H9 (cell line): ENCODE measurements around the gene PIP4K2A. TPM values are rescaled to one million over a fixed set of nuclear protein-coding genes. Genes with fewer than 3 reads are reported as not detected.

Experiments used
- DNase-seq: peaks from one replicate; pipeline ENCODE4 v3.0.0-alpha.2; 2017
- H2AFZ ChIP-seq: one replicate; pipeline ENCODE4 v1.6.1; 2013; ENCODE audit warnings: mild to moderate bottlenecking, low read length, control low read depth, moderate library complexity
- H2AK5ac ChIP-seq: 2 replicates; pipeline ENCODE4 v1.6.1; 2013; ENCODE audit warnings: low read length, control low read depth, mixed read lengths; ENCODE audit not compliant: insufficient read length
- H2BK120ac ChIP-seq: one replicate; pipeline ENCODE4 v1.6.1; 2013; ENCODE audit warnings: low read depth, mild to moderate bottlenecking, low read length, control low read depth, inconsistent platforms; ENCODE audit not compliant: poor library complexity, severe bottlenecking
- H2BK12ac ChIP-seq: 2 replicates; pipeline ENCODE4 v1.6.1; 2013; ENCODE audit warnings: low read length, control low read depth, mixed read lengths, low read depth; ENCODE audit not compliant: insufficient read length
- H2BK15ac ChIP-seq: 2 replicates; pipeline ENCODE4 v1.6.1; 2013; ENCODE audit warnings: low read depth, low read length, control low read depth
- H2BK20ac ChIP-seq: one replicate; pipeline ENCODE4 v1.6.1; 2013; ENCODE audit warnings: low read depth, mild to moderate bottlenecking, low read length, control low read depth, inconsistent platforms; ENCODE audit not compliant: poor library complexity, severe bottlenecking
- H2BK5ac ChIP-seq: 2 replicates; pipeline ENCODE4 v1.6.1; 2013; ENCODE audit warnings: low read length, control low read depth, mixed read lengths; ENCODE audit not compliant: insufficient read length
- H3K14ac ChIP-seq: 2 replicates; pipeline ENCODE4 v1.6.1; 2013; ENCODE audit warnings: low read length, control low read depth; ENCODE audit not compliant: insufficient read depth
- H3K18ac ChIP-seq: 2 replicates; pipeline ENCODE4 v1.6.1; 2013; ENCODE audit warnings: low read depth, mild to moderate bottlenecking, mixed read lengths, low read length, control low read depth; ENCODE audit not compliant: insufficient read length
- H3K23ac ChIP-seq: 2 replicates; pipeline ENCODE4 v1.6.1; 2013; ENCODE audit warnings: low read length, control low read depth, mixed read lengths, low read depth; ENCODE audit not compliant: insufficient read length
- H3K23me2 ChIP-seq: 2 replicates; pipeline ENCODE4 v1.6.1; 2013; ENCODE audit warnings: low read depth, mild to moderate bottlenecking, mixed read lengths, low read length, control low read depth; ENCODE audit not compliant: insufficient read length, poor library complexity, severe bottlenecking
- H3K27ac ChIP-seq: 2 replicates; pipeline ENCODE4 v1.5.1; 2013; ENCODE audit warnings: low read length, control low read depth, mixed read lengths, low read depth; ENCODE audit not compliant: insufficient read length
- H3K27me3 ChIP-seq: 2 replicates; pipeline ENCODE4 v1.6.1; 2013; ENCODE audit warnings: low read length, control low read depth, inconsistent platforms; ENCODE audit not compliant: insufficient read depth
- H3K4ac ChIP-seq: 2 replicates; pipeline ENCODE4 v1.6.1; 2013; ENCODE audit warnings: low read depth, mild to moderate bottlenecking, control low read depth, inconsistent platforms, low read length, moderate library complexity
- H3K4me1 ChIP-seq: 2 replicates; pipeline ENCODE4 v1.6.1; 2013; ENCODE audit warnings: low read length, control low read depth, inconsistent platforms; ENCODE audit not compliant: insufficient read depth
- H3K4me2 ChIP-seq: 2 replicates; pipeline ENCODE4 v1.6.1; 2013; ENCODE audit warnings: low read length, control low read depth, mixed read lengths; ENCODE audit not compliant: insufficient read length, insufficient read depth
- H3K56ac ChIP-seq: 2 replicates; pipeline ENCODE4 v1.6.1; 2013; ENCODE audit warnings: low read depth, mild to moderate bottlenecking, mixed read lengths, low read length, control low read depth; ENCODE audit not compliant: insufficient read length
- H3K79me1 ChIP-seq: 2 replicates; pipeline ENCODE4 v1.6.1; 2013; ENCODE audit warnings: low read depth, mild to moderate bottlenecking, moderate library complexity, low read length, control low read depth, inconsistent platforms; ENCODE audit not compliant: insufficient read depth, poor library complexity, severe bottlenecking
- H3K79me2 ChIP-seq: 2 replicates; pipeline ENCODE4 v1.6.1; 2013; ENCODE audit warnings: low read length, control low read depth, inconsistent platforms; ENCODE audit not compliant: insufficient read depth
- H3K9ac ChIP-seq: 2 replicates; pipeline ENCODE4 v1.6.1; 2013; ENCODE audit warnings: low read length, control low read depth, mixed read lengths; ENCODE audit not compliant: insufficient read length; ENCODE audit errors: extremely low read depth
- H3K9me3 ChIP-seq: one replicate; pipeline ENCODE4 v1.6.1; 2013; ENCODE audit warnings: low read depth, low read length, inconsistent platforms; ENCODE audit not compliant: control insufficient read depth
- H3T11ph ChIP-seq: one replicate; pipeline ENCODE4 v1.6.1; 2013; ENCODE audit warnings: mild to moderate bottlenecking, low read length, control low read depth, inconsistent platforms
- H4K20me1 ChIP-seq: one replicate; pipeline ENCODE4 v1.6.1; 2013; ENCODE audit not compliant: control insufficient read depth, insufficient read length, insufficient read depth
- H4K5ac ChIP-seq: 2 replicates; pipeline ENCODE4 v1.6.1; 2013; ENCODE audit warnings: low read depth, mild to moderate bottlenecking, mixed read lengths, low read length, control low read depth; ENCODE audit not compliant: insufficient read length
- H4K8ac ChIP-seq: replicated peaks from 2 replicates; pipeline ENCODE4 v1.6.1; 2013; ENCODE audit warnings: low read length, control low read depth, mixed read lengths, low read depth; ENCODE audit not compliant: insufficient read length
- H4K91ac ChIP-seq: 2 replicates; pipeline ENCODE4 v1.6.1; 2013; ENCODE audit warnings: low read depth, mild to moderate bottlenecking, moderate library complexity, mixed read lengths, low read length, control low read depth; ENCODE audit not compliant: insufficient read length
- H3K27ac Mint-ChIP-seq, 3 experiments: 2 replicates in 2 of 3; 3 replicates in 1 of 3; pipeline ENCODE4 v1.8.0; 2020 to 2021; ENCODE audit warnings: mixed read lengths in 3 of 3, mild to moderate bottlenecking in 1 of 3, moderate library complexity in 1 of 3
- H3K27me3 Mint-ChIP-seq: 2 replicates; pipeline ENCODE4 v1.8.0; 2021; ENCODE audit warnings: low read depth, mild to moderate bottlenecking, moderate library complexity, mixed read lengths
- H3K36me3 Mint-ChIP-seq, 3 experiments: 2 replicates in 2 of 3; 3 replicates in 1 of 3; pipeline ENCODE4 v1.8.0; 2020 to 2021; ENCODE audit warnings: low read depth in 3 of 3, mixed read lengths in 3 of 3; ENCODE audit not compliant: insufficient read depth in 1 of 3
- H3K4me1 Mint-ChIP-seq, 2 experiments: 2 replicates each; pipeline ENCODE4 v1.8.0; 2020; ENCODE audit warnings: mixed read lengths in 2 of 2
- H3K4me3 Mint-ChIP-seq, 2 experiments: 2 replicates in 1 of 2; 3 replicates in 1 of 2; pipeline ENCODE4 v1.8.0; 2020 to 2021; ENCODE audit warnings: mild to moderate bottlenecking in 2 of 2, mixed read lengths in 2 of 2, moderate library complexity in 1 of 2
- H3K9me3 Mint-ChIP-seq, 2 experiments: 2 replicates in 1 of 2; 3 replicates in 1 of 2; pipeline ENCODE4 v1.8.0; 2020; ENCODE audit warnings: mild to moderate bottlenecking in 2 of 2, mixed read lengths in 2 of 2, moderate library complexity in 1 of 2
- CTCF ChIP-seq: fragments of 200-600 bp; sonication (generic); conservative IDR thresholded peaks from 3 replicates; pipeline ENCODE4 v1.8.0; 2021; ENCODE audit warnings: antibody characterized with exemption, mild to moderate bottlenecking
- WGBS: extraction: QIAGEN DNeasy Blood & Tissue Kit; methylation state at CpG from one replicate; pipeline ENCODE4 v1.1.7; 2013; ENCODE audit warnings: missing lambda C conversion rate, low lambda C conversion rate, mixed read lengths; ENCODE audit not compliant: insufficient read length; ENCODE audit errors: extremely low coverage; 5-methylcytosine and 5-hydroxymethylcytosine counted together
- total RNA-seq: library from RNA; stranded (reverse); gene quantifications from 2 replicates; pipeline ENCODE4 v1.2.1, GENCODE V29; 2021

The PIP4K2A gene
- total RNA-seq, 1 experiment from 2014 or later, result 33.6 TPM

GRCh38 chr10:22646388-22646853, 68.0 kb downstream of the PIP4K2A start:
- H3K4me1 ChIP-seq, result peaks cover 3% of the 10 kb centered on the region; the same call in 1 of the 2 replicates
- no peak overlapping the region for H3K56ac ChIP-seq
- Mint-ChIP-seq H3K9me3 (no peaks in the 10 kb centered on the region), H3K27ac (no peak overlapping the region; a peak in 1 of 7 replicates), H3K4me3 (no peak overlapping the region), H3K4me1 (peaks cover 47 to 50% of the 10 kb centered on the region in 2 experiments), H3K27me3 (no peaks in the 10 kb centered on the region), H3K36me3 (peaks cover 0 to 11% (median 0%) of the 10 kb centered on the region in 3 experiments; a peak in 3 of 7 replicates)
- no peak overlapping the region for H3T11ph ChIP-seq
- H3K4ac ChIP-seq, result no peak overlapping the region
- H2BK12ac ChIP-seq, result no peak overlapping the region
- H4K20me1 ChIP-seq, result no peaks in the 10 kb centered on the region
- WGBS, result no CpG with 5 or more reads among the region's 2 CpGs
- DNase-seq, result no peak
- H3K79me2 ChIP-seq, result peaks cover 6% of the 10 kb centered on the region; the same call in 1 of the 2 replicates
- H2BK120ac ChIP-seq, result no peak overlapping the region
- H3K23ac ChIP-seq, result no peak overlapping the region
- H3K9me3 ChIP-seq, result no peaks in the 10 kb centered on the region
- no peaks in the 10 kb centered on the region for H3K23me2 ChIP-seq
- no peak overlapping the region for H2BK5ac ChIP-seq
- H2BK15ac ChIP-seq, result no peak overlapping the region
- H2AK5ac ChIP-seq, result no peak overlapping the region
- TF ChIP-seq CTCF, result no peak
- no peak overlapping the region for H2BK20ac ChIP-seq
- H3K18ac ChIP-seq, result no peak overlapping the region
- H4K91ac ChIP-seq, result no peak overlapping the region
- H4K8ac ChIP-seq, result no peak overlapping the region
- H3K79me1 ChIP-seq, result no peaks in the 10 kb centered on the region
- no peak overlapping the region for H3K9ac ChIP-seq
- no peaks in the 10 kb centered on the region for H3K27me3 ChIP-seq
- H3K27ac ChIP-seq, result no peak overlapping the region
- no peak overlapping the region for H2AFZ ChIP-seq
- no peak overlapping the region for H4K5ac ChIP-seq
- no peak overlapping the region for H3K14ac ChIP-seq
- H3K4me2 ChIP-seq, result no peak overlapping the region
